ENCODE results near the gene UMAD1. TPM values are rescaled to one million over a fixed set of nuclear protein-coding genes. Genes with fewer than 3 reads are reported as not detected.

The UMAD1 gene
- polyA plus RNA-seq, 3 donors = 6.2 to 22.7 (median 18.6) TPM

DNA sequence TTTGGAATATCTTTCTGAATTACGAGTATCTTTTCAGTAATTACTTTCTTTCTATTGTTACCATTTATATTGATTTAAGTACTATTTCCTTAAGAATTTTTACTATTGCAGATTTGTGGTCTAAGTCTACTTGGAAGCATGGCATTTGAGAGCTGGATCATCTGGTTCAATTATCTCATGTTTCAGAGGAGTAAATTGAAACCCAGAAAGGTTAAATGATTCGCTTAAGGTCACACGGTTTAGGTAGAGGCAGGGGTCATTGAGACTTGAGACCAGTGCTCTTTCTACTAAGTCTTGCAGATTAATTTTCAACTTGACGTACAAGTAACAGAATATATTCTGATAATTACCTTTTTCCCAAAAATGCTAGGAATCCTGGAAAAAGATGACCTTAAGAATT, 218.9 kb downstream of the UMAD1 start:
- H3K9me3 Mint-ChIP-seq = peaks cover 13 to 22% (median 20%) of the 10 kb centered on the region in 7 donors
- TF ChIP-seq, protein P1, sequence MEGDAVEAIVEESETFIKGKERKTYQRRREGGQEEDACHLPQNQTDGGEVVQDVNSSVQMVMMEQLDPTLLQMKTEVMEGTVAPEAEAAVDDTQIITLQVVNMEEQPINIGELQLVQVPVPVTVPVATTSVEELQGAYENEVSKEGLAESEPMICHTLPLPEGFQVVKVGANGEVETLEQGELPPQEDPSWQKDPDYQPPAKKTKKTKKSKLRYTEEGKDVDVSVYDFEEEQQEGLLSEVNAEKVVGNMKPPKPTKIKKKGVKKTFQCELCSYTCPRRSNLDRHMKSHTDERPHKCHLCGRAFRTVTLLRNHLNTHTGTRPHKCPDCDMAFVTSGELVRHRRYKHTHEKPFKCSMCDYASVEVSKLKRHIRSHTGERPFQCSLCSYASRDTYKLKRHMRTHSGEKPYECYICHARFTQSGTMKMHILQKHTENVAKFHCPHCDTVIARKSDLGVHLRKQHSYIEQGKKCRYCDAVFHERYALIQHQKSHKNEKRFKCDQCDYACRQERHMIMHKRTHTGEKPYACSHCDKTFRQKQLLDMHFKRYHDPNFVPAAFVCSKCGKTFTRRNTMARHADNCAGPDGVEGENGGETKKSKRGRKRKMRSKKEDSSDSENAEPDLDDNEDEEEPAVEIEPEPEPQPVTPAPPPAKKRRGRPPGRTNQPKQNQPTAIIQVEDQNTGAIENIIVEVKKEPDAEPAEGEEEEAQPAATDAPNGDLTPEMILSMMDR (IDR thresholded peaks at IDR 0.05) = no peak
- no CpG with 5 or more reads among the region's 4 CpGs for WGBS (ENCODE audit: insufficient coverage)
- H3K4me3 ChIP-seq (replicated peaks in 1 of 3; ENCODE audit: low read depth in 2 of 3, low read length in 3 of 3) = no peak overlapping the region
- no peaks in the 10 kb centered on the region for H4K20me1 ChIP-seq (ENCODE audit: insufficient read depth, low read length)
- DNase-seq = no peak
- H3K27ac ChIP-seq (ENCODE audit: low read depth in 1 of 2, low read length in 2 of 2) = no peak overlapping the region
- H3K79me2 ChIP-seq (ENCODE audit: insufficient read depth, low read length) = no peaks in the 10 kb centered on the region
- intact Hi-C loops (cut with micrococcal nuclease) = no loop called here
- no peaks in the 10 kb centered on the region for H3K27me3 ChIP-seq (ENCODE audit: control insufficient read depth in 2 of 2, insufficient read depth in 2 of 2, low read length in 2 of 2)
- H3K36me3 Mint-ChIP-seq = peaks cover 2 to 9% of the 10 kb centered on the region in 2 donors
- peaks cover 11% of the 10 kb centered on the region for H3K4me1 Mint-ChIP-seq
- H3K9ac ChIP-seq (ENCODE audit: insufficient read depth, low read length, poor library complexity, severe bottlenecking) = no peak overlapping the region
- H2AFZ ChIP-seq (ENCODE audit: insufficient read depth, low read depth, low read length, poor library complexity, severe bottlenecking) = no peak overlapping the region
- H3K4me3 Mint-ChIP-seq = no peak overlapping the region
- no peaks in the 10 kb centered on the region for H3K36me3 ChIP-seq (replicated peaks in 1 of 2; ENCODE audit: control insufficient read depth in 1 of 2, insufficient read depth in 2 of 2, low read length in 2 of 2)
- H3K4me2 ChIP-seq (replicated peaks; ENCODE audit: extremely low read depth, low read length, poor library complexity, severe bottlenecking) = no peak overlapping the region
- peaks cover 17% of the 10 kb centered on the region in 2 donors for H3K9me3 ChIP-seq (replicated peaks in 1 of 2; ENCODE audit: control insufficient read depth in 1 of 2, insufficient read depth in 1 of 2, low read length in 2 of 2)
- peaks cover 0 to 2% (median 0%) of the 10 kb centered on the region in 3 donors for H3K27me3 Mint-ChIP-seq (ENCODE audit: low read depth in 3 of 3)
- no peak overlapping the region for H3K27ac Mint-ChIP-seq
- no peaks in the 10 kb centered on the region for H3K4me1 ChIP-seq (ENCODE audit: control insufficient read depth in 1 of 2, insufficient read depth in 2 of 2, low read length in 2 of 2)

DNA sequence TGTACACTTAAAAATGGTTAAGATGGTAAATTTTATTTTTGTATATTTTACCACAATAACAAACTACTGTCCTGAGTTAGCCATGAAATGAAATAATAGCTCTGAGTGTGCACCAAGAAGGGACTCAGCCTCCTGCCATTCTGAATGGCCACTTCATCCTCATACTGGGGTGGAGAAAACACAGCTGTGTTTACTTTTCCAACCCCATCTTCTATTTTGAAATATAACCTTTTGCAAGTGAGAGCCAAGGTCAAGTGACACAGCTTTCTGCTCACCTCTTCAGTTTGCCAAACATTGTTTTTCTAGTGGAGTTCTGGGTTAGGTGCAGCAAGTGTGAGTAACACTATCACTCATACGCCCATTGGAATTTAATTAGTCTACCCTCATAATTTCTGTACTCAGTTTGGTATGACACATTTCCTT, 220.7 kb downstream of the UMAD1 start:
- H3K4me1 Mint-ChIP-seq = peaks cover 11% of the 10 kb centered on the region
- H4K20me1 ChIP-seq (ENCODE audit: insufficient read depth, low read length) = no peaks in the 10 kb centered on the region
- H3K27me3 Mint-ChIP-seq (ENCODE audit: low read depth in 3 of 3) = peaks cover 0 to 2% (median 0%) of the 10 kb centered on the region in 3 donors
- H3K4me1 ChIP-seq (ENCODE audit: control insufficient read depth in 1 of 2, insufficient read depth in 2 of 2, low read length in 2 of 2) = no peaks in the 10 kb centered on the region
- DNase-seq = no peak
- peaks cover under 1 to 6% (median 3%) of the 10 kb centered on the region in 7 donors for H3K9me3 Mint-ChIP-seq
- H3K36me3 Mint-ChIP-seq = peaks cover 0 to 2% of the 10 kb centered on the region in 2 donors
- no peak overlapping the region for H3K9ac ChIP-seq (ENCODE audit: insufficient read depth, low read length, poor library complexity, severe bottlenecking)
- no peak overlapping the region for H3K27ac ChIP-seq (ENCODE audit: low read depth in 1 of 2, low read length in 2 of 2)
- no peak overlapping the region for H3K4me3 Mint-ChIP-seq
- H3K36me3 ChIP-seq (replicated peaks in 1 of 2; ENCODE audit: control insufficient read depth in 1 of 2, insufficient read depth in 2 of 2, low read length in 2 of 2) = no peaks in the 10 kb centered on the region
- TF ChIP-seq, protein P1 (IDR thresholded peaks at IDR 0.05) = no peak
- H3K4me2 ChIP-seq (replicated peaks; ENCODE audit: extremely low read depth, low read length, poor library complexity, severe bottlenecking) = no peak overlapping the region
- intact Hi-C loops (cut with micrococcal nuclease) = no loop called here
- no peak overlapping the region for H3K4me3 ChIP-seq (replicated peaks in 1 of 3; ENCODE audit: low read depth in 2 of 3, low read length in 3 of 3)
- no peaks in the 10 kb centered on the region for H3K27me3 ChIP-seq (ENCODE audit: control insufficient read depth in 2 of 2, insufficient read depth in 2 of 2, low read length in 2 of 2)
- no peak overlapping the region for H2AFZ ChIP-seq (ENCODE audit: insufficient read depth, low read depth, low read length, poor library complexity, severe bottlenecking)
- no peaks in the 10 kb centered on the region for H3K79me2 ChIP-seq (ENCODE audit: insufficient read depth, low read length)
- peaks cover 0 to 2% of the 10 kb centered on the region in 2 donors for H3K9me3 ChIP-seq (replicated peaks in 1 of 2; ENCODE audit: control insufficient read depth in 1 of 2, insufficient read depth in 1 of 2, low read length in 2 of 2)
- WGBS (ENCODE audit: insufficient coverage) = no CpG with 5 or more reads among the region's 1 CpG
- H3K27ac Mint-ChIP-seq = no peak overlapping the region

All from CD14-positive monocyte (primary cell).